Measurements from ENCODE around the gene LYVE1. TPM values are rescaled to one million over a fixed set of nuclear protein-coding genes. Genes with fewer than 3 reads are reported as not detected.
A peak's percentile ranks its signal among the peaks of the same experiment; 100 is the strongest.

Gene LYVE1
- polyA plus RNA-seq, 1 of the 3 experiments (the other 2 are of a cell fraction) = not detected

GRCh38 chr11:10539339-10539738, 29.1 kb downstream of the LYVE1 start:
- Histone ChIP-seq H3K4me3 (ENCODE audit: low read depth in 2 of 2, low read length in 1 of 2) (peak overlapping the region in 1 of 2 experiments; percentile 30; a peak in 1 of 4 replicates), H3K27me3 (ENCODE audit: insufficient read depth) (no peaks in the 10 kb centered on the region), H3K79me2 (ENCODE audit: insufficient read depth) (peaks cover 35% of the 10 kb centered on the region), H3K4me2 (peak overlapping the region; percentile 91; the same call in 1 of the 2 replicates), H3K36me3 (replicated peaks in 1 of 2; ENCODE audit: control insufficient read depth in 1 of 2, insufficient read depth in 2 of 2, low read length in 1 of 2) (no peaks in the 10 kb centered on the region), H3K4me1 (ENCODE audit: control insufficient read depth in 1 of 2, insufficient read depth in 2 of 2, low read depth in 1 of 2, low read length in 1 of 2) (peaks cover 7 to 11% of the 10 kb centered on the region in 2 experiments; a peak in 3 of 4 replicates), H2AFZ (ENCODE audit: low read depth) (no peak overlapping the region), H3K27ac (ENCODE audit: low read depth in 2 of 2, low read length in 1 of 2) (no peak overlapping the region), H3K9ac (no peak overlapping the region), H3F3A (replicated peaks; ENCODE audit: insufficient read depth) (peaks cover 9% of the 10 kb centered on the region), H3K9me3 (no peaks in the 10 kb centered on the region), H4K20me1 (ENCODE audit: insufficient read depth) (no peaks in the 10 kb centered on the region), H3K9me2 (no peaks in the 10 kb centered on the region)
- no peak for TF ChIP-seq MAX (IDR thresholded peaks at IDR 0.05; ENCODE audit: low read depth)
- TF ChIP-seq POLR2AphosphoS5 (IDR thresholded peaks at IDR 0.05; ENCODE audit: low read depth, low read length) = no peak
- TF ChIP-seq GATA2 (CRISPR knock-in tag; IDR thresholded peaks at IDR 0.05) = no peak
- no peak for TF ChIP-seq FOXM1 (IDR thresholded peaks at IDR 0.05; ENCODE audit: low read depth)
- TF ChIP-seq EP300 (IDR thresholded peaks at IDR 0.05; ENCODE audit: borderline replicate concordance in 1 of 2, low read depth in 1 of 2, low read length in 1 of 2) = no peak
- no peak for TF ChIP-seq IRF3 (IDR thresholded peaks at IDR 0.05; ENCODE audit: low read depth, low read length)
- TF ChIP-seq NFIC (IDR thresholded peaks at IDR 0.05; ENCODE audit: borderline replicate concordance) = no peak
- TF ChIP-seq JUND (IDR thresholded peaks at IDR 0.05) = no peak
- DNase-seq = no peak
- POLR2A ChIA-PET = no interaction called here
- CTCF ChIA-PET = interaction anchor here (0.9 to 4.3 kb wide), 3 partner anchors 115 to 196 kb away, joined by 3 to 25 read pairs (median 8); no protein-coding TSS in a partner anchor

GRCh38 chr11:10538924-10539323, 29.5 kb downstream of the LYVE1 start:
- no peaks in the 10 kb centered on the region for H3K9me2 ChIP-seq
- peaks cover 9% of the 10 kb centered on the region for H3F3A ChIP-seq (replicated peaks; ENCODE audit: insufficient read depth)
- H4K20me1 ChIP-seq (ENCODE audit: insufficient read depth) = no peaks in the 10 kb centered on the region
- DNase-seq = no peak
- no peaks in the 10 kb centered on the region for H3K9me3 ChIP-seq
- H3K4me1 ChIP-seq (ENCODE audit: control insufficient read depth in 1 of 2, insufficient read depth in 2 of 2, low read depth in 1 of 2, low read length in 1 of 2) = peaks cover 7 to 11% of the 10 kb centered on the region in 2 experiments; a peak in 3 of 4 replicates
- H3K4me2 ChIP-seq = peak overlapping the region; percentile 39; the same call in 1 of the 2 replicates
- H3K36me3 ChIP-seq (replicated peaks in 1 of 2; ENCODE audit: control insufficient read depth in 1 of 2, insufficient read depth in 2 of 2, low read length in 1 of 2) = peaks cover 1 to 3% of the 10 kb centered on the region in 2 experiments
- WGBS (ENCODE audit: low lambda C conversion rate) = 47% methylated on average over 1 of the region's 1 CpG
- ChIA-PET POLR2A (no interaction called here), CTCF (no interaction called here)
- peaks cover 35% of the 10 kb centered on the region for H3K79me2 ChIP-seq (ENCODE audit: insufficient read depth)
- no peak overlapping the region for H3K9ac ChIP-seq
- no peak overlapping the region for H2AFZ ChIP-seq (ENCODE audit: low read depth)
- H3K4me3 ChIP-seq (ENCODE audit: low read depth in 2 of 2, low read length in 1 of 2) = peak overlapping the region in 1 of 2 experiments; percentile 30; a peak in 1 of 4 replicates
- H3K27me3 ChIP-seq (ENCODE audit: insufficient read depth) = no peaks in the 10 kb centered on the region
- H3K27ac ChIP-seq (ENCODE audit: low read depth in 2 of 2, low read length in 1 of 2) = no peak overlapping the region
- TF ChIP-seq EP300 (IDR thresholded peaks at IDR 0.05; ENCODE audit: borderline replicate concordance in 1 of 2, low read depth in 1 of 2, low read length in 1 of 2) (no peak), NFIC (IDR thresholded peaks at IDR 0.05; ENCODE audit: borderline replicate concordance) (no peak), CTCF (IDR thresholded peaks at IDR 0.05) (no peak), MAX (IDR thresholded peaks at IDR 0.05; ENCODE audit: low read depth) (no peak), RCOR1 (IDR thresholded peaks at IDR 0.05; ENCODE audit: low read length) (no peak), ZBTB33 (IDR thresholded peaks at IDR 0.05; ENCODE audit: borderline replicate concordance, low read depth) (no peak), GABPA (IDR thresholded peaks at IDR 0.05; ENCODE audit: low read depth) (no peak), RFX5 (IDR thresholded peaks at IDR 0.05; ENCODE audit: low read length) (no peak), EZH2phosphoT487 (IDR thresholded peaks at IDR 0.05; ENCODE audit: borderline replicate concordance, low read depth) (no peak), REST (IDR thresholded peaks at IDR 0.05; ENCODE audit: low read depth, low read length) (no peak), USF1 (IDR thresholded peaks at IDR 0.05; ENCODE audit: borderline replicate concordance, low read depth) (no peak), SMC3 (IDR thresholded peaks at IDR 0.05; ENCODE audit: low read depth, low read length) (no peak)
